PC-9 (cell line): Measurements from ENCODE around the gene KLF14. TPM values are rescaled to one million over a fixed set of nuclear protein-coding genes. Genes with fewer than 3 reads are reported as not detected.

Experiments used
- BruUV-seq: library from RNA; stranded (reverse); fragments of 400-500 nt; replicated peaks from 2 replicates; lab custom pipeline; 2021; lab: Mats Ljungman, UMichigan
- CTCF ChIA-PET: fragments of 300-600 bp; sonication (Branson Sonifier 250); formaldehyde crosslinking; loops from one replicate; lab custom pipeline; 2022; ENCODE audit warnings: antibody characterized with exemption; lab: Charles Lee
- POLR2A ChIA-PET: fragments of 300-600 bp; sonication (Branson Sonifier 250); formaldehyde crosslinking; loops from one replicate; lab custom pipeline; 2022; ENCODE audit warnings: antibody characterized with exemption; ENCODE audit not compliant: unreplicated experiment; lab: Charles Lee
- DNase-seq, 2 experiments: peaks; one replicate each; pipeline versions ENCODE4 v3.0.0 to v3.0.0-alpha.2; 2015 to 2022; ENCODE audit warnings: mixed read lengths in 1 of 2
- H2AFZ ChIP-seq: fragments of 200-600 bp; sonication (generic); 2 replicates; pipeline ENCODE4 v1.8.1; 2017; ENCODE audit warnings: antibody characterized with exemption
- H3F3A ChIP-seq: fragments of 200-600 bp; sonication (generic); 2 replicates; pipeline ENCODE4 v1.8.1; 2017; ENCODE audit warnings: antibody characterized with exemption, mild to moderate bottlenecking, low read depth; ENCODE audit not compliant: insufficient read depth
- H3K27ac ChIP-seq: fragments of 200-600 bp; sonication (generic); 2 replicates; pipeline ENCODE4 v1.6.1; 2016; ENCODE audit warnings: mixed run types
- H3K27me3 ChIP-seq: fragments of 200-600 bp; sonication (generic); 2 replicates; pipeline ENCODE4 v1.6.1; 2016; ENCODE audit warnings: low read depth, mixed run types; ENCODE audit not compliant: insufficient read depth
- H3K36me3 ChIP-seq: fragments of 200-600 bp; sonication (generic); 2 replicates; pipeline ENCODE4 v1.6.1; 2016; ENCODE audit warnings: low read depth, mixed run types
- H3K4me1 ChIP-seq: fragments of 200-600 bp; sonication (generic); replicated peaks from 2 replicates; pipeline ENCODE4 v1.6.1; 2016; ENCODE audit warnings: mixed run types; ENCODE audit not compliant: insufficient read depth
- H3K4me2 ChIP-seq: fragments of 200-600 bp; sonication (generic); 2 replicates; pipeline ENCODE4 v1.6.1; 2017; ENCODE audit warnings: mixed run types
- H3K4me3 ChIP-seq: fragments of 200-600 bp; sonication (generic); 2 replicates; pipeline ENCODE4 v1.6.1; 2016; ENCODE audit warnings: mixed run types
- H3K79me2 ChIP-seq: fragments of 200-600 bp; sonication (generic); 2 replicates; pipeline ENCODE4 v1.6.1; 2017; ENCODE audit warnings: low read depth, mixed run types
- H3K9me2 ChIP-seq: fragments of 200-600 bp; sonication (generic); 2 replicates; pipeline ENCODE4 v1.8.1; 2017; ENCODE audit warnings: mild to moderate bottlenecking; ENCODE audit not compliant: insufficient read depth
- H3K9me3 ChIP-seq: fragments of 200-600 bp; sonication (generic); 2 replicates; pipeline ENCODE4 v1.8.1; 2016; ENCODE audit warnings: low read depth; ENCODE audit not compliant: insufficient read depth
- H4K20me1 ChIP-seq: fragments of 200-600 bp; sonication (generic); 2 replicates; pipeline ENCODE4 v1.8.1; 2017; ENCODE audit not compliant: insufficient read depth
- CTCF ChIP-seq: fragments of 200-600 bp; sonication (generic); conservative IDR thresholded peaks from 2 replicates; pipeline ENCODE4 v1.6.1; 2017; ENCODE audit warnings: mixed run types, antibody characterized with exemption, mild to moderate bottlenecking, moderate library complexity
- EZH2 ChIP-seq: fragments of 200-600 bp; sonication (generic); IDR thresholded peaks from 2 replicates; pipeline ENCODE4 v1.8.0; 2017; ENCODE audit warnings: antibody characterized with exemption, low read depth
- intact Hi-C: fragments of 100-400 bp; cut with micrococcal nuclease; formaldehyde crosslinking; loops from one replicate; pipeline ENCODE4 v1.10.0; 2022; ENCODE audit not compliant: unreplicated experiment
- total RNA-seq: library from RNA; stranded (reverse); gene quantifications from 2 replicates; pipeline ENCODE4 v1.2.3, GENCODE V29; 2021

The KLF14 gene
- total RNA-seq, 1 experiment from 2014 or later = not detected

- ChIA-PET POLR2A (no interaction called here), CTCF (no interaction called here)
- H3K79me2 ChIP-seq = no peaks in the 10 kb centered on the region
- H3F3A ChIP-seq = no peaks in the 10 kb centered on the region
- H4K20me1 ChIP-seq = no peaks in the 10 kb centered on the region
- BruUV-seq = no TSS peak
- no peak overlapping the region for H3K4me2 ChIP-seq
- H3K27me3 ChIP-seq = no peaks in the 10 kb centered on the region
- DNase-seq = peak in 1 of 2 experiments; percentile 21
- no peak for TF ChIP-seq EZH2
- no peak for TF ChIP-seq CTCF
- H3K4me1 ChIP-seq = peaks cover 6% of the 10 kb centered on the region; the same call in 1 of the 2 replicates
- no peaks in the 10 kb centered on the region for H3K9me2 ChIP-seq
- H3K9me3 ChIP-seq = no peaks in the 10 kb centered on the region
- intact Hi-C loops = no loop called here
- H3K4me3 ChIP-seq = no peak overlapping the region
- no peaks in the 10 kb centered on the region for H3K36me3 ChIP-seq
- H3K27ac ChIP-seq = no peak overlapping the region
- H2AFZ ChIP-seq = no peak overlapping the region
Measured at GRCh38 chr7:130736298-130736900, 2.4 kb upstream of the KLF14 start.

- peak overlapping the region; percentile 65 for H3K4me2 ChIP-seq
- POLR2A ChIA-PET = no interaction called here
- CTCF ChIA-PET = interaction anchor here (0.6 kb wide), 1 partner anchor 34 kb away, joined by 4 read pairs; no protein-coding TSS in a partner anchor
- H3K27me3 ChIP-seq = no peaks in the 10 kb centered on the region
- DNase-seq = no peak
- peak overlapping the region; percentile 48 for H3K4me3 ChIP-seq
- peak overlapping the region; percentile 50 for H2AFZ ChIP-seq
- H3K36me3 ChIP-seq = no peaks in the 10 kb centered on the region
- intact Hi-C loops = no loop called here
- no peaks in the 10 kb centered on the region for H3F3A ChIP-seq
- no peaks in the 10 kb centered on the region for H3K9me2 ChIP-seq
- H3K27ac ChIP-seq = no peak overlapping the region
- H3K79me2 ChIP-seq = no peaks in the 10 kb centered on the region
- BruUV-seq = no TSS peak
- TF ChIP-seq EZH2 (no peak), CTCF (no peak)
- peaks cover 6% of the 10 kb centered on the region; the same call in 1 of the 2 replicates for H3K4me1 ChIP-seq
- no peaks in the 10 kb centered on the region for H4K20me1 ChIP-seq
- H3K9me3 ChIP-seq = no peaks in the 10 kb centered on the region
Measured at GRCh38 chr7:130734815-130735716, 1.1 kb upstream of the KLF14 start.

- DNase-seq = peak in 1 of 2 experiments; percentile 10
- intact Hi-C loops = no loop called here
- Histone ChIP-seq H4K20me1 (no peaks in the 10 kb centered on the region), H3K9me3 (no peaks in the 10 kb centered on the region), H3K79me2 (no peaks in the 10 kb centered on the region), H3F3A (no peaks in the 10 kb centered on the region), H2AFZ (no peak overlapping the region), H3K27ac (no peak overlapping the region), H3K4me3 (peak overlapping the region; percentile 48; the same call in 1 of the 2 replicates), H3K27me3 (no peaks in the 10 kb centered on the region), H3K9me2 (no peaks in the 10 kb centered on the region), H3K36me3 (no peaks in the 10 kb centered on the region), H3K4me2 (peak overlapping the region; percentile 56), H3K4me1 (peaks cover 6% of the 10 kb centered on the region; the same call in 1 of the 2 replicates)
- POLR2A ChIA-PET = no interaction called here
- TF ChIP-seq EZH2 = no peak
- TF ChIP-seq CTCF = no peak
- CTCF ChIA-PET = interaction anchor here (0.7 kb wide), 1 partner anchor 522 kb away, joined by 5 read pairs; no protein-coding TSS in a partner anchor
- BruUV-seq = no TSS peak
Measured at GRCh38 chr7:130732980-130733930, 752 bp downstream of the KLF14 start.
